Skeletal muscle tissue (tissue), 4 donors: Measurements from ENCODE around the gene ARHGAP18. TPM values are rescaled to one million over a fixed set of nuclear protein-coding genes. Genes with fewer than 3 reads are reported as not detected.

Experiments used
- H3K27ac ChIP-seq: one replicate; pipeline ENCODE4 v1.7.0; 2013; ENCODE audit warnings: mild to moderate bottlenecking, low read depth, low read length, inconsistent platforms
- H3K27me3 ChIP-seq, 3 donors: one replicate each; pipeline ENCODE4 v1.7.0; 2013; ENCODE audit warnings: low read length in 3 of 3; ENCODE audit not compliant: control insufficient read depth in 3 of 3, insufficient read depth in 3 of 3
- H3K36me3 ChIP-seq, 3 donors: one replicate each; pipeline ENCODE4 v1.7.0; 2013; ENCODE audit warnings: low read length in 3 of 3; ENCODE audit not compliant: control insufficient read depth in 3 of 3, insufficient read depth in 3 of 3
- H3K4me1 ChIP-seq, 3 donors: one replicate each; pipeline ENCODE4 v1.7.0; 2013; ENCODE audit warnings: low read length in 3 of 3, mild to moderate bottlenecking in 3 of 3; ENCODE audit not compliant: control insufficient read depth in 3 of 3, insufficient read depth in 3 of 3
- H3K4me3 ChIP-seq, 3 donors: one replicate each; pipeline ENCODE4 v1.7.0; 2013; ENCODE audit warnings: low read length in 3 of 3
- H3K9ac ChIP-seq, 3 donors: one replicate each; pipeline ENCODE4 v1.7.0; 2013; ENCODE audit warnings: low read length in 3 of 3, mild to moderate bottlenecking in 3 of 3, moderate library complexity in 2 of 3, low read depth in 1 of 3
- H3K9me3 ChIP-seq, 3 donors: one replicate each; pipeline ENCODE4 v1.7.0; 2013; ENCODE audit warnings: low read length in 3 of 3; ENCODE audit not compliant: control insufficient read depth in 3 of 3
- total RNA-seq: library from RNA; depleted of rRNA; stranded (reverse); fragments of >200 nt; gene quantifications from one replicate; pipeline ENCODE4 v1.2.3, GENCODE V29; 2014
- donor health status: Osteomylitis.

Gene ARHGAP18
- total RNA-seq, 1 donor from 2014 or later = 12.5 TPM

DNA sequence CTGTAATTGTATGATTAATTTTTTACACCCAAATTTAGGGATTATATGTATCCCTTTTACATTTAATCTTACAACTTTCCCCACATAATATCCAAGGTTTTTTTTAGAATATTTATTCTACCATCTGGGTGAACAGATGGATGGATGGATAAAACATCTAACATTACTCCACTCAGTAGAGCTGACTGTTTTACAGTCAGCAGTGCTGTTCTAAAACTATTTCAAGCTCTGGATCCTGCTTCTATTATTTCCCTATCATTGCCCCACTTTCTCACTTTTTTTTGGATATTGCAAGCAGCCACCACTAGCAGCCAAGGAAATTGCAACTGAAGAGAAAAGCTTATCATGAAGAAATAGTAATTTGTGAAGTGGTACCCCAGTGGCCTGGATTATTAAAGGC is 173.7 kb downstream of the ARHGAP18 start:
- no peaks in the 10 kb centered on the region for H3K9me3 ChIP-seq

DNA sequence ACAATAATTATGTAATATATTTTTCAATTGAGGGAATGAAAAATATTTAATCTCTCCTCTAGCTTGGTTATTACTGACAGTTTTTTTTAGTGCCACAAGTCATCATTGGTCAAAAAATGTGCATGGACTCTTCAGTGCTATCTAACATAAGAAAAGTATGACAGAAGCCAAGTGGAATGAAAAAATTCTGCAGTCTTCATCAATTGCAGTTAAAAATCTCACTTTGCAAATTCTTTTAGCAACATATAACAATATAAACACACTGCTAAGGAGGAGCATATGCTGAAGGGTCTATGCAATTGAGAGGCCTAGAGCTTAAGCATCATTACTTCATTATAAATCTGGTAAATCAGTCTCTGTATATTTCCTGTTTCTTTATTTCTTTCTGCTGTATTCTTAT is 175.1 kb downstream of the ARHGAP18 start:
- Histone ChIP-seq H3K27ac (no peak overlapping the region), H3K9me3 (no peaks in the 10 kb centered on the region)

More for the DNA sequence above, 173.7 kb downstream of the ARHGAP18 start:
- no peak overlapping the region for H3K27ac ChIP-seq
- H3K36me3 ChIP-seq = peaks cover 0 to 9% (median 5%) of the 10 kb centered on the region in 3 donors
- H3K9ac ChIP-seq = no peak overlapping the region
- H3K4me1 ChIP-seq = no peaks in the 10 kb centered on the region
- H3K4me3 ChIP-seq = no peak overlapping the region
- H3K27me3 ChIP-seq = no peaks in the 10 kb centered on the region

More for the DNA sequence above, 175.1 kb downstream of the ARHGAP18 start:
- Histone ChIP-seq H3K36me3 (peaks cover 0 to 9% (median 5%) of the 10 kb centered on the region in 3 donors), H3K9ac (no peak overlapping the region), H3K4me3 (no peak overlapping the region), H3K4me1 (no peaks in the 10 kb centered on the region), H3K27me3 (no peaks in the 10 kb centered on the region)

Other genes with a start within 250 kb of the ARHGAP18 start
- not detected for gene TMEM244, start 151.1 kb upstream of the ARHGAP18 start, total RNA-seq